HUDEP-2 (cell line): ENCODE data around the gene RHBG.
"Not testable (repeated sequence)": the region's sequence is repeated elsewhere in the genome, so short reads cannot be mapped to it uniquely, and the experiment has no call there.

Source experiments
- DNase-seq, 76 experiments: peaks; one replicate each; lab custom pipeline; 2025; ENCODE audit not compliant: unreplicated experiment in 76 of 76; lab: John Stamatoyannopoulos, UW

The RHBG gene

GRCh38 chr1:156368889-156369684, at the start of gene RHBG:
Gene RHBG (plus strand): TSS chr1:156369211. CDS start chr1:156369250, 39 bp downstream.
- DNase-seq: peak in 5 of 76 experiments; percentile 4 to 21 (median 5)

GRCh38 chr1:156319664-156320063, 49.3 kb upstream of the RHBG start:
- DNase-seq: peak in 7 of 76 experiments; percentile 2 to 17 (median 7)

GRCh38 chr1:156320560-156320959, 48.5 kb upstream of the RHBG start:
- no peak for DNase-seq

GRCh38 chr1:156323179-156323578, 45.8 kb upstream of the RHBG start:
- not testable (repeated sequence) for DNase-seq

- DNase-seq: peak in 16 of 76 experiments; percentile 5 to 50 (median 20)
Observed at GRCh38 chr1:156336242-156336641, 32.8 kb upstream of the RHBG start.

- DNase-seq: peak in 2 of 76 experiments; percentile 5 to 8
Observed at GRCh38 chr1:156337052-156337887, 31.7 kb upstream of the RHBG start.

- no peak for DNase-seq
Observed at GRCh38 chr1:156337888-156338179, 31.2 kb upstream of the RHBG start.

GRCh38 chr1:156338180-156338976, 30.6 kb upstream of the RHBG start, which contains the start of the genes CCT3 and TSACC:
Gene CCT3 (minus strand): TSS chr1:156338292. CDS start chr1:156338184, 108 bp downstream.
Gene TSACC (plus strand): TSS chr1:156338526. CDS start chr1:156339758, 1,232 bp downstream.
- DNase-seq: peak; percentile 83 to 100 (median 98)

- DNase-seq: no peak
Observed at GRCh38 chr1:156342166-156342955, 26.6 kb upstream of the RHBG start.

- no peak for DNase-seq
Observed at GRCh38 chr1:156344409-156344808, 24.6 kb upstream of the RHBG start.

- not testable (repeated sequence) for DNase-seq
Observed at GRCh38 chr1:156346035-156346434, 23.0 kb upstream of the RHBG start.

GRCh38 chr1:156346636-156347035, 22.4 kb upstream of the RHBG start:
- DNase-seq: no peak

GRCh38 chr1:156347331-156347730, 21.7 kb upstream of the RHBG start:
- DNase-seq: no peak

GRCh38 chr1:156352481-156352880, 16.5 kb upstream of the RHBG start:
- DNase-seq: not testable (repeated sequence)

GRCh38 chr1:156356262-156356874, 12.6 kb upstream of the RHBG start:
- DNase-seq: no peak

- DNase-seq: peak in 16 of 76 experiments; percentile 1 to 18 (median 12)
Observed at GRCh38 chr1:156356875-156357534, 12.0 kb upstream of the RHBG start.

GRCh38 chr1:156357977-156358376, 11.0 kb upstream of the RHBG start:
- DNase-seq: no peak

GRCh38 chr1:156358641-156359040, 10.4 kb upstream of the RHBG start:
- DNase-seq: no peak

- no peak for DNase-seq
Observed at GRCh38 chr1:156359249-156359648, 9.8 kb upstream of the RHBG start.
